GM12874 (cell line): ENCODE measurements around the gene CYB5R2.

Experiments used
- TF ChIP-seq, protein P1 (sequence below): IDR thresholded peaks from 2 replicates; pipeline ENCODE4 v1.5.1; 2011; ENCODE audit warnings: low read depth, mild to moderate bottlenecking, control low read depth, low read length, moderate library complexity; ENCODE audit not compliant: insufficient read depth

Gene CYB5R2

GRCh38 chr11:7643314-7643713 is 30.0 kb downstream of the CYB5R2 start:
- TF ChIP-seq, protein P1, sequence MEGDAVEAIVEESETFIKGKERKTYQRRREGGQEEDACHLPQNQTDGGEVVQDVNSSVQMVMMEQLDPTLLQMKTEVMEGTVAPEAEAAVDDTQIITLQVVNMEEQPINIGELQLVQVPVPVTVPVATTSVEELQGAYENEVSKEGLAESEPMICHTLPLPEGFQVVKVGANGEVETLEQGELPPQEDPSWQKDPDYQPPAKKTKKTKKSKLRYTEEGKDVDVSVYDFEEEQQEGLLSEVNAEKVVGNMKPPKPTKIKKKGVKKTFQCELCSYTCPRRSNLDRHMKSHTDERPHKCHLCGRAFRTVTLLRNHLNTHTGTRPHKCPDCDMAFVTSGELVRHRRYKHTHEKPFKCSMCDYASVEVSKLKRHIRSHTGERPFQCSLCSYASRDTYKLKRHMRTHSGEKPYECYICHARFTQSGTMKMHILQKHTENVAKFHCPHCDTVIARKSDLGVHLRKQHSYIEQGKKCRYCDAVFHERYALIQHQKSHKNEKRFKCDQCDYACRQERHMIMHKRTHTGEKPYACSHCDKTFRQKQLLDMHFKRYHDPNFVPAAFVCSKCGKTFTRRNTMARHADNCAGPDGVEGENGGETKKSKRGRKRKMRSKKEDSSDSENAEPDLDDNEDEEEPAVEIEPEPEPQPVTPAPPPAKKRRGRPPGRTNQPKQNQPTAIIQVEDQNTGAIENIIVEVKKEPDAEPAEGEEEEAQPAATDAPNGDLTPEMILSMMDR, result no peak

DNA sequence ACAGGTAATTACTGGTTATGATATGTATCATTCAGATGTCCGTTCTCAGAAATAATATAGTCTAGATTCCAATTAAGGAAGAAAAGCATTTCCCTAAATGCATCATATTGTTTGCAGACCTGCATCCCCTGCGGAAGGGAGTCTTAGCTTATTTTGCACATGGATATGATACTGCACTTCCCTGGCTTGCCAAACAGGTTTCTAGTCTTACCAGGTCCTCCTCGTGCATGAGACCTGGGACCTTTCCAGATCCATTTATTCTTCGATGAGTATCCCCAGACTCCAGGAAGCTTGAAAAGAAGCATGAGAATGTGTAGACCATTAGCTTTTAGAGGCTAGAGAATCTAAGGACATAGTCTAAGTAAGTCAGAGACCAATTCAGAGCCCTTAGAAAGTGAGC is 30.6 kb downstream of the CYB5R2 start:
- TF ChIP-seq, protein P1, result no peak

GRCh38 chr11:7640816-7641215 is 32.5 kb downstream of the CYB5R2 start:
- TF ChIP-seq, protein P1, result no peak

DNA sequence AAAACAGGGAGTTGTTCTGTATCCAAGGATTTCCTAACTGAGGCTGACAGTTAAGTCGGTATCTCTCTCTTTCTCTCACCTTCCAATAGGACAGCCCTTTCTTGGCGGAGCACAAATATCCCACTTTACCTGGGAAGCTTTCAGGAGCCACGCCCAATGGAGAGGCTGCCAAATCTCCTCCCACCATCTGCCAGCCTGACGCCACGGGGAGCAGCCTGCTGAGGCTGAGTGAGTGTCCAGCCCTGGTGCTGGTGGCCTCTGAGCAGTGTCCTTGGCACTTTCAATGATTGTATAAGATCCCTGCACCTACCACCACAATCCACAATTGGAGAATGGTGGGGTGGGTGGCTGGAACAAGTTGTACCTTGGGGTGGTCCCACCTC is 33.7 kb downstream of the CYB5R2 start:
- TF ChIP-seq, protein P1, result no peak

- TF ChIP-seq, protein P1, result no peak
Measured at GRCh38 chr11:7638710-7639642, 34.3 kb downstream of the CYB5R2 start.

DNA sequence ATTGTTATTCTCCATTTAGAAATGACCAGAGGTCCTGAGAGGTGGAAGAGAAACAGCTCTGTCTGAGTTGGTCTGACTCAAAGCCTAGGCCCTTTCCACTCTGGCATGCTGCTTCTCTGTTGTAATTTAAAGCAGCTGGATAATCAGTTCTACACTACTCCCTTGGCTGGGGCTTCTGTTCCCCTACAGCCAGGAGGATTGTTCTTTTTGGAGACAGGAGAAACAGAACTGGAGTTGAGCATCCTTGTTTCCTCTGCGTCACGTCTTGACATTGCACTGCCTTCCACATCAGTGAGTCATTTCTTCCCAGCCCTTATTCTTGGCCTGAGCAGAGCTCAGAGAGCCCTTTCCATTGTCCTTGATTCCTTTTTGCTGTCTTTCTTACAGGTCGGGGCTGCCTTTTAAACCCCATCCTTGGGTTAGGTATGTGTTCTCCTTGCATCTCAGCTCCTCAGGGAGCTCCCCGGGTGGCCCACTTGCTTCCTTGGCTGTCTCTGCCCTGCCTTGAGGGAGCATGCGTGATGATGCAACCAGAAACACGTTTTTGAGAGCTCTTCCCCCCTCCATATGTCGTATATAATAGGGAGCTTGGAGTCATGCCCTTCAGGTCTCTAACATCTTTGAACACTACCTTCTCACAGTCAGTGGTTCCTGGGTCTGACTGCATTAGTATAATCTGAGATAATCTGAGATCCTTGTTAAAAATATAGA is 35.7 kb downstream of the CYB5R2 start:
- TF ChIP-seq, protein P1, result no peak

DNA sequence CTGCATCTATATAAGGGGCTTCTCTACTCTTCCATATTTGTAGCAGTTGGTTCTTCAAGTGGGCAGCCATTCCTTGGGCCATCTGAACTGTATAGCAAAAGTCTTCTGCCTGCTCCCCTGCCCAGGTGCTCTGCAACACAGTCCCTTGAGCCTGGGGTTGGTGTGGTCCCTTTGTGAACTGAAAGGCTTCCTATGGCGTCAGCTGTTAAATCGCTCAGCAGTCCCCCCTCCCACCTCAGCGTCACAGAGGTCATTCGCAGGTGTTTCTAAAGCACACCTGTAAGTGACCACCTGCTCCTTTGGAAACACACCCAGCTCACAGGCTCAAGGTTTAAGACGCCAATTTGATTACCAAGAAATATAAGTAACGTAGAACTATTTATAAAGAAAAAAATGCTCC is 37.0 kb downstream of the CYB5R2 start:
- TF ChIP-seq, protein P1, result no peak
